Forelimb muscle (tissue), 1 donor: ENCODE data around the gene MICAL3. TPM values are rescaled to one million over a fixed set of nuclear protein-coding genes. Genes with fewer than 3 reads are reported as not detected.
"Not testable (repeated sequence)": the region's sequence is repeated elsewhere in the genome, so short reads cannot be mapped to it uniquely, and the experiment has no call there.

Experiments used
- DNase-seq: peaks from one replicate; pipeline ENCODE4 v3.0.0-alpha.2; 2013; ENCODE audit warnings: low read depth
- polyA plus RNA-seq: library from polyadenylated mRNA; unstranded; fragments of 120-200 nt; gene quantifications from one replicate; pipeline ENCODE4 v1.2.1, GENCODE V29; 2013; ENCODE audit not compliant: insufficient read length

Gene MICAL3
- polyA plus RNA-seq, 1 donor, result 39.7 TPM

DNA sequence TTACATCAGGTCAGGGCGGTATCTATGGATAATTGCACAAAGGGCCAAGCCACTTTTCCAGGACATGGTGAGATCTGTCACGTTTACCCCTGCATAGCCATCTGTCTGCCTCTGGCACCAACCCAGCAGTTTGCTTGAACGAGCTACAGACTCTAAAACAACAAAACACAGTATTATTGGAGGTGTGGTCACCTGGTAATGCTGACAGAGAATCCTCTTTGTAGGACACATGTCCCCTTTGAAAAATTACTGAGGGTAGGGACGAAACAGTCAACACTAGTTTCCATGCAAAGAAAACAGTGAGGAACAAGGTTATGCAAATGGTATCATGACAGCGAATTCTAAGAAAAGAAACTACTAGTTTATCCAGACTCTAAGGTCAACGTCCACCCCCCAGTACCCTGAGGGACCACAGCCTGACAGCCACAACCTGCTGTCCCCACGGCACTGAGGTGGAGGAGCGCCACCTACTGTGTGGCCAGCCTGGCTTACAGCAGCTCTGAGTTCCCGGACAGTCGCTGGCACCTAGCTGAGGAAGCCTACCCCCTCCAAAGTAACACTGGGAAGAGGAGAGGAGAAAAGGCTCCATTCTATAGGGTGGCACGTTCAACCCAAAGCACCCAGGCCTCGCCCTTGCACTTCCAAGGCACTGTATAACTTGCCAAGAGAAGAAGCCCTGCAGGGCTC lies 132.7 kb downstream of the MICAL3 start:
- DNase-seq, result no peak

DNA sequence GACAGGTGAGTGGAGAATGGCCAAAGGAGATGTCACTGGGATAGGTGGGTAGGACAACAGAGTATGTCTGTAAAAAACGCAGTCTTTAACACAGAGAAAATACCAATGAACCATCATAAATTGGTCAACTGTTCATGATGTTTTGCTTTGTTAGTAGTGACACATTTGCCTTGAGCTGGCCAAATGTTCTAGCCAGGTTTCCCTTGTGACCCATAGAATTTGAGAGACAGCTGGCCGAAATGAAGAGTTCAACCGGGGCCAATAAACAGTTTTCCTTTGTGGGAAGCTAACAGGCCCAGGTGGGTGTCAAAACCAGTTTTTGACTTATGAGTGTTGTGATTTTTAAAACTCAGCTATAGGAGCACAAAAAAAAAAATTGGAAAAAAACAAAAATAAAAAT lies 133.5 kb downstream of the MICAL3 start:
- no peak for DNase-seq

GRCh38 chr22:17890245-17890671 lies 134.1 kb downstream of the MICAL3 start:
- DNase-seq, result no peak

DNA sequence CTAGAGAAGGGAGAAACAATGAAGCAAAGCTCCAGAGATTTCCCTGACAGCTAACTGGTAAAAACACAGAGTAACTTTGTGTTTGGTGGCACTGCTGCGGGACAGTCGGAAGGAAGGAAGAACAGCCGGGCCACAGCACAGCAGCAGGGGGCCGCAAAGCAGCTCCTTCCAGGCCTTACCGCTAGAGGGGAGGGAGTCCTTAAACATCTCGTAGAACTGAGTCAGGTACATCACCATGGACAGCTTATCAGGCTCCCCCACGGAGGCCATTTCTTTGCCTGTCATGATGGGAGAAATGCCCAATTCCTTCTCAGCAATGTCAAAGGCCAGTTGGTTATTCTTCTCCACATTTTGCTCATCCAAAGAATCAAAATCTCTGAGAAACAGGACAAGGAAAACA lies 135.5 kb downstream of the MICAL3 start:
- no peak for DNase-seq

DNA sequence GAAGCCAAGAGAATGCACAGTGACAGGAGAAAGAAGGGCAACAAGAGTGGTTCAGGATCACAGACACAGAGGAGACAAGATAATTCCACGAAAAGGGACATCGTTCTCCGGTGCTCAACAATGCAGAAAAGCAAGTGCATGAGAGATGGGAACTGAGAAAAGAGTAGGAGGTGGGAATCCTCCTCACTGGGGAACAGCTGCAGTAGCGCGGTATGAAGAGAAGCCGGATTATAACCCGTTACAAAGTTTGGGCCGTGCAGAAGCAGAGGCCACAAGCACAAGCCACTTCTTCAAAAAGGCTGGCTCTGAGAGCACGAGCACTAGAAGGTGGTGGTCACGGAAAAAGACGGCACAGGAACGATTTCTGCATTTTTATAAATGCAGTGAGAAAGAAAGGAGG lies 135.9 kb downstream of the MICAL3 start:
- DNase-seq, result no peak

DNA sequence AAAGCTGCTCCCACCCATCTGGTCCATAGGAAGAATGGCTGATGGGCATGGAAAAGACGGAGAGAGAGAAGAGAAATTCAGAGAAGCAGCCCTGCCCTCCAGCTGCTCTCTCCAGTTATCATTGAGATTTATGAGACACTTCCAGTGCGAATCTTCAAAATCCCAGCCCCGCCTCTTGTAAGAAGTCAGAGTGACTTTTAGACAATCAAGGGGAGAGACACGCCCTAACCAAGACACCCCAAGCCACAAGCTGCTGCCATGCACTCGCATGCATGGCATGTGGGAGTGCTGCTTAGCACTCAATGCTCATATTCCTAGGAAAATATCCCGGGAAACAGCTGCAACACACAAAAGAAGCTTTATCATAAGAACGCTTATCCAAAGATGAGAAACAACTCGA lies 139.5 kb downstream of the MICAL3 start:
- no peak for DNase-seq

DNA sequence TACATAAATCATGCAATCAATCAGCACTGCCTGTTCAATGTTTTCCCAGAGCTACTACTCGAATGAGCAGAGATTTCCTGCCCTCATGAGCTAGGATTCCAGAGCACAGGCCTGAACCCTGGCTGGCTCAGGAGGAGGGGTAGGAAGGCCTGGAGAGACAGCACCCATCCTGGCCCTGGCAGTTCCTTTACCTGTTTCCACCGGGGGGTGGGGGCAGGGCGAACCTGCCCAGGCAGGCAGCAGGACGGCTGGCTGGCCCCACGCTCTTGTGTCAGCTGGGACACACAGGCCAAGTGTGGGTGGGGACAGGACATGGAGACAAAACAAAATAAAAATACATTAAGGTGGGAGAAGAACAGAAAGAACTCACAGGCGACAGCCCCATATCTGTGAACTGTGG lies 140.3 kb downstream of the MICAL3 start:
- DNase-seq, result no peak

DNA sequence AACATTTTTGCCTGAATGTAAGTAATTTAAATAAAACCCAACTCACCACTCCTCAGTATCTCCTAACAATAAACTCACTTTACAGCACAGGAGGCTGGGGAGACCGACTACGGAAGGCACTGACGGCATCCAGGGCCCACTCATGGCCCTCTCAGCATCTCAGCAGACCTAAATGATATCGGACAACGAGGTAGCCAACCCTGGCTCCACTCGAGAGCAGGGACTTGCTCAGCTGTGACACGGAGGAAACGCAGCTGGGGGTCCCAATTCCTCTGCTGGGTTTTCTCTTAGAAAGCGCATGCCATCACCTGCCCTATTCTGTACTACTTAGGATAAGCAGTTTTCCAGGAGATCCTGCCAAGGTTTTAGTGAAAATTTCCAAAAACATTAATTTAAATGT lies 141.0 kb downstream of the MICAL3 start:
- DNase-seq, result no peak

GRCh38 chr22:17882727-17883126 lies 141.6 kb downstream of the MICAL3 start:
- DNase-seq, result no peak

DNA sequence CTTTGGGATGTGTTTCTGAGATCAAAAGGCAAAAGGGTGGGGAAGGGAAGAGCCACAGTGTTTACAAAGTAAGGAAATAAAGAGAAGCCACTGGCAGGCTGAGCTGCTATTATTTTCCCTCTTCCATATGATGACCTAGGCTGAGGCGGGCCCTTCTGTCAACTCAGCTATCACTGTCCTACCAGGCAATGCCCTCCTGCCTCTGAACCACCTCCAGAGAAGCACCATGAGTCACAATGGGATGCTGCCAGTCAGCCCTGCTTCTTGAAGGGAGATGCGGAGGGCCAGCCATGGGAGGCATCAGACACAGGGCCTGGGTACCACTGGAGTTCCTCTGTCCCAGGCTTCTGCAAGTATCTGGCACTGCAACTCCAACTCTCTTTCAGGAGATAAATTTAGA lies 142.2 kb downstream of the MICAL3 start:
- no peak for DNase-seq

- DNase-seq, result no peak
Observed at GRCh38 chr22:17881366-17881765, 143.0 kb downstream of the MICAL3 start.

DNA sequence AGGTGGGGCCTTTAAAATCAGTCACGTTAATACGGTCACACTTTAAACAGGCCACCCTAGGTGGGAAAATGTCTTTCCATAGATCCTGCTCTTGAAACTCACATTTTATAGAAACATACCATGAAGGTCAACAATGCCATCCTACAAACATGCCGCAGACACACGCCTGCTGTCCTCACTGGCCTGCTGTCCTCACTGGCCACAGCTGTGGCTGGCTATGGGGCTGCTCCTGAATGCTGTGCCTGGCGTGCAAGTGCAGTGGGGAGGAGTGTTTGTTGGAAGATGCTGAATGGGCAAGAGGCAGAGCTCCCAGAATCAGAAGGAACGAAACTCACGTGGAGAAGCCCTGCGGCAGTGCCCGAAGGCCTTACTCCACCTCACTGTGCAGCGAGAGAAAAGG lies 143.9 kb downstream of the MICAL3 start:
- no peak for DNase-seq

DNA sequence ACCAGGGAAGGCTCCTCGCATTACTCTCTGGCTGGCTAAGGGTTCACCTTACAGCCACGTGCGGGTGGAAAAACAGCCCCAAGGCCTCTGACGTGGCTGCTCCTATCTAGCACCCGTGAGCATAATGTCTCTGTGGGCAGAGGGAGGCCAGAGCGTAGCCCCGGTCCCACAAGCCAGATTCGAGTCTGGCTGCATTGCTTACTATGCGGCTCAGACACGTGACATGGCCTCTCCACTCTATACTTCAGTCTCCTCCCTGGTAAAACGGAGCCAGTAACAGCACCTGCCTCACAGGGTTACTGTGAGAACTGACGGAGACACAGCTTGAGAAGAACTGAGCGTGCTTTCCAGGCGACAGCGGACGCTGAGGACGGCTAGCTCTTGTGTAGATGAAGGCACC lies 144.3 kb downstream of the MICAL3 start:
- no peak for DNase-seq

DNA sequence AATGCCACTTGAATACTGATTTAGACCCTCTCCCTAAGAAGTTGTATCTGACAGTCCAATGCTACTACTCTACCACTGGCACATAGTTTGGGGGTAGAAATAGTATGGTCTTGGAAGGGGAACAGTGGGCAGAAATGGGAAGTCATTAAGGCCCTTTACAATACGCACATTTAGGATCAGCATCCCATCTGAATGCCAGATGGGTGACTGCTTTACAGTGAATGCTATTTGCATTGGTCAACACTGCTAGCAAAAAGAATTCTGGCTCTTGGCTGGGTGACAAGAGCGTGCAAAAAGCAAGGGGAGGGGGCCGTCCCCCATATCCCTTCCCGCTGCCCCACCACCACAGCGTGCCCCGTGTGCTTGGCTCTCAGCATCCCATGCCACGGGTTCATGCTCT lies 145.4 kb downstream of the MICAL3 start:
- no peak for DNase-seq

- DNase-seq, result no peak
Observed at GRCh38 chr22:17878186-17878694, 146.1 kb downstream of the MICAL3 start.

DNA sequence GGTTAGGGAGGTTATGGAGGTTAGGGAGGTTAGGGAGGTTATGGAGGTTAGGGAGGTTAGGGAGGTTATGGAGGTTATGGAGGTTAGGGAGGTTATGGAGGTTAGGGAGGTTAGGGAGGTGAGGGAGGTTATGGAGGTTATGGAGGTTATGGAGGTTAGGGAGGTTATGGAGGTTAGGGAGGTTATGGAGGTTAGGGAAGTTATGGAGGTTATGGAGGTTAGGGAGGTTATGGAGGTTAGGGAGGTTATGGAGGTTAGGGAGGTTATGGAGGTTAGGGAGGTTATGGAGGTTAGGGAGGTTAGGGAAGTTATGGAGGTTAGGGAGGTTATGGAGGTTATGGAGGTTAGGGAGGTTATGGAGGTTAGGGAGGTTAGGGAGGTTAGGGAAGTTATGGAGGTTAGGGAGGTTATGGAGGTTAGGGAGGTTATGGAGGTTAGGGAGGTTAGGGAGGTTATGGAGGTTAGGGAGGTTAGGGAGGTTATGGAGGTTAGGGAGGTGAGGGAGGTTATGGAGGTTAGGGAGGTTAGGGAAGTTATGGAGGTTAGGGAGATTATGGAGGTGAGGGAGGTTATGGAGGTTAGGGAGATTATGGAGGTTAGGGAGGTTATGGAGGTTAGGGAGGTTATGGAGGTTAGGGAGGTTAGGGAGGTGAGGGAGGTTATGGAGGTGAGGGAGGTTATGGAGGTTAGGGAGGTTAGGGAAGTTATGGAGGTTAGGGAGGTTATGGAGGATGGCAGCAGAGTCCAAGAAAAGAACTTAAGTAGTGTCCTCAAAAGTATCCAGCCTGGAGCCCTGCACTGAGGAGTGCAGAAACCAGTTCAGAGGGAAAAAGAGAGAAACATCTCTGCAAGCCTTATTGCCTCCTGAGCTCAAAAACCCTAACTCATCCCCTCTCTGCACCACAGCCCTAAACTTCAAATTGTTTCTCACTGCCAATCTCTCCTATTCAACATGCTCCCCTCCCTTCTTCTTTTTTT lies 147.2 kb downstream of the MICAL3 start:
- not testable (repeated sequence) for DNase-seq

GRCh38 chr22:17876306-17876831 lies 148.0 kb downstream of the MICAL3 start:
- DNase-seq, result no peak

DNA sequence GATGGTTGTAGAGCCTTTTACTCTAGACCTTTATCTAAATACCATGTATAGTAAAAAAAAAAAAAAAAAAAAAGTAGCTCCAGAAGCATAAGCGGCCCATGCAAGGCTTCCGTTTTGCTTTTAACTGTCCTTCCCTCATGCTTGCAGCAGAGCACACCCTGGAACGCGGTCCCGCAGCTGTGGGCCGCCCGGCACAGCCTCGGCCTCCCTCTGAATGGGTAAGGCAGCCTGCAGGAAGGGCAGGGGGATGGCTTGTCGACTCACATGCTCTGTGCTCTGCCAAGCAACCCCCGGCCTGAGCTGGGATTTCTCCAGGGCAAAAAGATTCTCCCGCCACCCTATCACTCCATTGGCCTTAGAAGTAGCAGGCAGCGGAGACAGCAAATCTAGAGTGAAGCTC lies 148.7 kb downstream of the MICAL3 start:
- DNase-seq, result no peak

GRCh38 chr22:17875156-17875555 lies 149.2 kb downstream of the MICAL3 start:
- DNase-seq, result no peak

DNA sequence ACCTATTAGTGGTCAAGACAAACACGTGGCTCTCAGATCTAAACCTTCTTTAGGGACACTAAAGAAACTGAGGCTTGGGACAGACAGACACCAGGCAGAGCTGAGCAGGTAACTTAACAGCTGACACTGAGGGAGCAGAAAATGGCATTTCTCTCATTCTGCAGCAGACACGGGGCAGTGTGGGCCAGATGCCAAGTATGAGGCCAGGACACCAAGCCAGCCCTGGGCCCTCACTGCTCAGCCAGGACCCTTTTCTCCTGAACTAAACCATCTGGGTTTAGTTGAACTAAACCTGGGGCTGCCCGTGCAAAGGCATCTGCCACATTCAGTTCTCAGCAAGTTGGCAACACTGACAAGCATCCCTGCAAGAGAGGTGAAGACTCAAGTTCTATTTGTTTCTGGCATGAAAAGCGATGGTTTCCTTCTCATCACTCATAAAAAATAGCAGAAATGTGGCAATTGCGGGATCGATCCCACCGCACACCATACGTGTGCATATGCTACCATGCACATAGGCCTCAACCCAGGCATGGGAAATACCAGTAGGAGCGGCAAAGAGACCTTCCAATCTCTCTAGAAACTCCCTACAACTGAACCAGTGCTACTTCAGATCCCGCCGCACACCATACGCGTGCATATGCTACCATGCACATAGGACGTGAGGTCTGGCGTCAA lies 150.0 kb downstream of the MICAL3 start:
- DNase-seq, result no peak

DNA sequence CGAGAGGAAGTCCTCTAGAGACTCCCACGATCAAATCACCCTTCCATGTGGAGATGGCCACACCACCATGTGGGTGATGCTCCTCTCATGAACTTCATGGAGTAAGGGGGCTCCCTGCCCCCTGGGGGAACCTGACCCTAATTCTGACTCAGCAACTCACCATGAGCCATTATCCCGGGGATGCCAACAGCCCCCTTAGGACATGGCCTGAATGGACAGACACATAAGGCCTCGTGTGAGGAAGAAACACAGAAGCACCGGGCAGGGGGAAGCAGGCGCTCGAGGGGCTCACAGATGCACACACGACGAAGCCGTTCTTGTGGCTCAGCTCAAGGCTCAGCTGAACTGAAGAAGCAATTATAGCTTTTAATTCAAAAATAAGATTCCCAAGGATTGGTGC lies 150.6 kb downstream of the MICAL3 start:
- DNase-seq, result no peak

DNA sequence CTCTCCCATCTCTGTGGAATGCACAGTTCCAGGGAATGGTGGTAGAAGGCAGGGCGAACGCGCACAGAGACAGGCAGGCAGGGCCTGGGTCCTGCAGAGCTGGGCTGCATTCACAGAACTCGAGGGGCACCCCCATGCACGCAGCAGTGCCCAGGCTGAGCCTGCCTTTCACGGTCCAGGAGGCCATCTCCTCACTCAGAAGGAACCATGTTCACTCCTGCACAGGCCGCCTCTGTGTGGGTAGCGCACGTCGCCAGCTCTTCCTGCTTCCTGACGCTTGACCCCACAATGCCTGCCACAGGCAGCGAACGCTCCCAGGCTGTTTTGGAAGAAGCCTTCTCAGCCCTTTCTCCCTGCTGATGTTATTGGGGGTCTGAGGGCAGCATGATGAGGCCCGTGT lies 151.2 kb downstream of the MICAL3 start:
- DNase-seq, result no peak
